T-helper 22 cell (primary cell): ENCODE data around the gene FAM110C.
A peak's percentile ranks its signal among the peaks of the same experiment; 100 is the strongest.
"Not testable (repeated sequence)": the region's sequence is repeated elsewhere in the genome, so short reads cannot be mapped to it uniquely, and the experiment has no call there.

Experiments used
- DNase-seq: peaks from one replicate; pipeline ENCODE4 v3.0.0-alpha.2; 2020; ENCODE audit warnings: low read depth

Gene FAM110C

GRCh38 chr2:44748-45341, 1.5 kb downstream of the FAM110C start:
- DNase-seq = no peak

DNA sequence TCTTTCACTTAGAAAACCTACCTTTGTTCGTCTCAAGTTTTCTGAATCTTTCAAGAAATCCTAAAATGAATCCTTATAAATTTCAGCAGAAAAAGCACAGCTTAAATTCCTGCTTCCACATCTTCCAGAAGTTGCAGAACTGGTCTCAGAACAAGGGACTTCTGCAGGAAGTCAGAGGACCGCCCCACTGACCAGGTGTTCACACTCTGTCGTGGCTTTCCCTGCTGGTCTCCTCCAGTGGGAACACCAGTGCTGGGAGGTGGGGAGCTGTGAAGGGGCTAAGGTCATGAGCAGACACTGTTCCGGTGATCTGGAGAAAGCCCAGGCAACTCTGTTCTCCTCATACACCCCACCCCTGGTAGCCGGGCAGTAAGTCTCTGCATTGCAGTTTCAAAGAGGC, 3.5 kb downstream of the FAM110C start:
- no peak for DNase-seq

- no peak for DNase-seq
Observed at GRCh38 chr2:40465-40864, 5.8 kb downstream of the FAM110C start.

GRCh38 chr2:38155-38554, 8.2 kb downstream of the FAM110C start:
- DNase-seq = no peak

DNA sequence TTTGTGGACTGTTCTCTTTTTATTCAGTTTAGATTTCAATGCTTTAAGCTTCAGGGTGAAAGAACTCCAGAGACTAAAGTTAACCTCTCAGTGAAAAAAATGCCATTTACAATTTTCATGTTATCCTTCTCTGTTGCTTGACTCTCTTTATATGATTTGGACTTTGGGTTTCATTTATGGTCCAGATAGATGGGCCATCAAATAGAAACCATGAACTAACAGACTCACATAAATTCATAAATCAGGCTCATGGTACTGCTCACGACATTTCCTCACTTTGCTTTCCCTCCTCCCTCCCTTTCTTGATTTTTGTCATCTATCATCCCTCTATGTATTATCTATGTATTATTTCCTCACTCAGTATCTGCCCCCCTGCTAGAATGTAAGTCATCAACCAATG, 10.0 kb downstream of the FAM110C start:
- DNase-seq = no peak

GRCh38 chr2:35852-36251, 10.5 kb downstream of the FAM110C start:
- no peak for DNase-seq

GRCh38 chr2:33620-34019, 12.7 kb downstream of the FAM110C start:
- DNase-seq = peak; percentile 17

GRCh38 chr2:32068-32467, 14.2 kb downstream of the FAM110C start:
- DNase-seq = no peak

DNA sequence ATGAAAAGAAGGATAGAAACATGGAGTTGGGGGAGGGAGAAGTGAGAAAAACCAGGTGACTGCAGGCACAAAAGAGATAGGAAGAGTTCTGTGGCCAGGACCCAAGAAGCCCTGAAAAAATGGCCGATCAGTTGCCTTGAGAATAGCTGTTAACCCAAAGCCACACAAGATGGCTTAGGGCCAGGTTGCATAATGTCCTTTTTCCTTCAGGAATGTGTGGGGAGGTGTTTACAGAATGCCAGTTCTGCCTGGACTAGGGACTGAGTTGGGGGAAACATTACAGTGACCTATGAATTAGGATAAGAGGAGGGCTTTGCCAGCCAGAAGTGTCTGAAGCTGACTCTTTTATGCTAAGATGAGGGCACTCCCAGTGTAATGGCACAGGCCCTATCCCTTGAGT, 17.1 kb downstream of the FAM110C start:
- no peak for DNase-seq

DNA sequence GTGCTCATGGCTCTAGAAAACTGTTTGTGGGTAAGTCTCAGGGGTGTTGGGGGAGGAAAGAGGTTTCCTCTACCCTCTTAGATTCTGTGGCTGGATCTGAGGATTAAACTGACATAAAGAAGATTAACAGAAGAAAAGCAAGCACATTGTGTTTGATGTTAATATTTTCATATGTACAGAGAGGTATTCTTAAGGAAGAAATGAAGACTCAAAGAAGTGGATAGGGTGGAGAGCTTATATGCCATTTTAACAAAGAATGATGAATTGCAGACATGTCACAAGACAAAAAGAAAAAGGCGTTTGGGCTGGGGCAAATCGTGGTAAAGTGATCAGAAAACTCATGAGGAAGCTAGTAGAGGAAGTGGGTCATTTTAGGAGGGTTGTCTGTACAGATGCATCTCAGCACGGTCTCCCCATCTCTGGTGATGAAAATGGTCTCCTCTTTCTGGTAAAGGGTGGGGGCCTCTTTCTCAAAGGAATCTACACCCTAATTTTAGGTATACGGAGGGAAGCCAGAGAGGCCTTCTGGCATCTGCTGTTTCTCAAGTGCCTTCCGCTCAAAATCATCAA, 17.8 kb downstream of the FAM110C start:
- DNase-seq = no peak

DNA sequence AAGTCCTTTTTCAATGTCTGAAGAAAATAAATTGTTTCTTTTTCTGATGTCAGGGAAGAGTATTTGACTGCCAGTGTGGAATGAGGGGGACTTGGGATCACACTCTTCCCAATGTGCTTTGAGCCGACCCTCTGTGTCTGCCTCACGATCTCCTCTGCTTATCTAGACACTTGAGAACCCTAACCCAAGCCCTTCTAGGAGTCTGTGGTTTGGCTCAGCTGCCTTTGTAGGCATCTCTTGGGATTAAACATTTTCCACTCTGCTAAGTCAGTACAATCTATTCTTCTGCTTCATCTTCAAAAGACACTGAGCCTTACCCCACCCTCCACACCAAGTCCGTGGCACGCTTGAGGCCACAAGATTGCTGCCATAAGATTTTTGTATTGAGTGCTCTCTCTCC, 19.4 kb downstream of the FAM110C start:
- no peak for DNase-seq

- no peak for DNase-seq
Observed at GRCh38 chr2:25543-25942, 20.8 kb downstream of the FAM110C start.

DNA sequence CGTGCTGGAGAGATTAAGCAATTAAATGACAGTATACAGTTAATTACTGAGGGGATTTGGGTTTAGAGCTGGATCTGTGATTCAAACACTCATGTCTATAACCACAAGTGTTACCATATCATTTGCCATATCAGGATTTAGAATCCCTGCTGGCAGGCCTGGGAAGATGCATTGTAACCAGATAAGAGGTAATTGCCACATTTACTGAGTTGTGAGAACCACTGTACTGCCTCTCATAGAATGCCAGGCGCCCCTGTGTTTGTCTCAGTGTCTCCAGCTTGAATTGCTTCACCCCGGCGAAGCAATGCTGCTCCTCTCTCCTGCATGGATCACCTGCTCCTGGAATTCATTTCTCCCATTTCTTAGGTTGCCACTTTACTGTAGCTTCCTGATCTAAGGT, 21.7 kb downstream of the FAM110C start:
- DNase-seq = not testable (repeated sequence)

- no peak for DNase-seq
Observed at GRCh38 chr2:24107-24506, 22.2 kb downstream of the FAM110C start.

GRCh38 chr2:23283-23682, 23.0 kb downstream of the FAM110C start:
- DNase-seq = no peak

DNA sequence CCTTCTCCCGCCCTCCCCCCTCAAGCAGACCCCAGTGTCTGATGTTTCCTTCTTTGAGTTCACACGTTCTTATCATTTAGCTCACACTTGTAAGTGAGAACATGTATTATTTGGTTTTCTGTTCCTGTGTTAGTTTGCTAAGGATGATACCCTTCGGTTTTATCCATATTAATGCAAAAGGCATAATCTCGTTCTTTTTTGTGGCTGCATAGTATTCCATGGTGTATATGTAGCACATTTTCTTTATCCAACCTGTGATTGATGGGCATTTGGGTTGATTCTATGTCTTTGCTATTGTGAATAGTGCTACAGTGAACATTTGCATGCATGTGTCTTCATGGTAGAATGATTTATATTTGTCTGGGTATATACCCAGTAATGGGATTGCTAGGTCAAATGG, 24.1 kb downstream of the FAM110C start:
- DNase-seq = not testable (repeated sequence)

DNA sequence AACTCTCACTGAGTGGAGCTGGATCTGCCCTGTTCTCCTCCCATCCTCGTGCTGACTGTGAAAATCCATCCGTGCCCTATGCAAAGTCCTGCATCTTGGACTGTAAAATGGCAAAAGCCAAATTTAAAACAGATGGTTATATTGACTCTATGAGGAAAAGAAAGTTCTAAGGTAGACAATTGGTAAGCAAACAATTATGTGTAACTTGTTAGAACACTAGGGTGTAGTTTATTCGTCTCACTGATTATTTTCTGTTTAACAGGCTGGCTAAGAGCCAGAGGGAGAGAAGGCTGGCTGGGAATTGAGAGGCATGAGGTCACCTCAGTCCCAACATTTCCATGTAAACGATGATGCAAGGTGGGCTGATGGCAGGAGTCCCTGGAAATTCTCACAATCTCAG, 26.0 kb downstream of the FAM110C start:
- not testable (repeated sequence) for DNase-seq

GRCh38 chr2:19505-19904, 26.8 kb downstream of the FAM110C start:
- DNase-seq = no peak

DNA sequence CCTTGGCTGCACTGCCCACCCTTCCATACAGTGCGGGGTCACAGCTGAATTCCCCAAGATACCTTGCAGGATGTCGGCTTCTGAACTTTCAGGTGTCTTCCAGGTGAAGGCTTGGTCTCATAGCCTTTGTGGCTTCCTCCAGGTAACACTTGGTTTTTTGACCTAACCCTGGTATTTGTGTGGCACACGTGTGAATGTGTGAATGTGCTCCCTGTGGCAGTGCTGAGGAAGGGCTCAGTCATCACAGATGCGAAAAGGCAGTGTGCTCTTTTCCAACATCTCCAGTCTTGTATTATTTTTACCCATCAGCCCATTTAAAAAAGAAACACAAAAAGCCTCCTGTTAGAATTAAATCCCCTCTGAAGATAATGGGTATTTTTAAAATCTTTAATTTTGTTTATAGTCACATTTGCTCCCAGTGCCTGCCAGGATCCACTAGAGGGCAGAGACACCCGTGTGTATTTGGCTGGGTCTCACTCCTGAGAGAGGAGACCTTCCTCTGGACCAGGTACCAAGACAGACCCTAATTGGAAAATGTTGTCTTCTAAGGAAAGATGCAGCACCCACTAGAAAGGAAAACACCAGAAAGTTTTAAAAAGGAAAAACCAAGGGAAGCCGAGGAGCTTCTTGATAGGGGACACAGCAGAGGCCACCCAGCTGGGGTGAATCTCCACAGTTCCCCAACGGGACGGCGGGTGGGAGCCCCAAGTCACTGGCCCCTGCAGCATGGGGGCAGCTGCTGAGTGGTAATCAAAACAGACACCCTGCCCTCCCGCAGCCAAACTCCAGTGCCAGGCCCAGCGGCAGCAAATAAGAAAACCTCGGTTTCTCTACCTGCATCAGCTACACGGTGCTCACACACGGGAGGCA, 27.7 kb downstream of the FAM110C start:
- DNase-seq = no peak

DNA sequence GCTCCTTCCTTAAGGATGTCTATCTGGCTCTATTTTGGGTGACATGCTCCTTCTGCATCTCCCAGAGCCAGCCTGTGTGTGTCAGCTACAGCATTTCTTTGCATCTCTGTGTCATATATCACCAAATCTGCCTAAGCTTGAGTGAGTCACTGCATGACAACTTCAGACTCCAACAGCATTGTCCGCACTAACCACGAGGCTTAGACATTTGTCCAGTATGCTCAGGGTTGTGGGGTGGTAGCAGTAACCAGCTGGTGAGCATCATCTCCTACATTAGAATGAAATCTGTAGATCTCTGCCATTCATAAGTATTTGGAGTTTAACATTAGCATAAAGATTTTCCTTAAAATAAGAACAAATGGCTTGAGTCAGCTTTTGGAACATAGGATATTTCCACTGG, 30.4 kb downstream of the FAM110C start:
- not testable (repeated sequence) for DNase-seq

DNA sequence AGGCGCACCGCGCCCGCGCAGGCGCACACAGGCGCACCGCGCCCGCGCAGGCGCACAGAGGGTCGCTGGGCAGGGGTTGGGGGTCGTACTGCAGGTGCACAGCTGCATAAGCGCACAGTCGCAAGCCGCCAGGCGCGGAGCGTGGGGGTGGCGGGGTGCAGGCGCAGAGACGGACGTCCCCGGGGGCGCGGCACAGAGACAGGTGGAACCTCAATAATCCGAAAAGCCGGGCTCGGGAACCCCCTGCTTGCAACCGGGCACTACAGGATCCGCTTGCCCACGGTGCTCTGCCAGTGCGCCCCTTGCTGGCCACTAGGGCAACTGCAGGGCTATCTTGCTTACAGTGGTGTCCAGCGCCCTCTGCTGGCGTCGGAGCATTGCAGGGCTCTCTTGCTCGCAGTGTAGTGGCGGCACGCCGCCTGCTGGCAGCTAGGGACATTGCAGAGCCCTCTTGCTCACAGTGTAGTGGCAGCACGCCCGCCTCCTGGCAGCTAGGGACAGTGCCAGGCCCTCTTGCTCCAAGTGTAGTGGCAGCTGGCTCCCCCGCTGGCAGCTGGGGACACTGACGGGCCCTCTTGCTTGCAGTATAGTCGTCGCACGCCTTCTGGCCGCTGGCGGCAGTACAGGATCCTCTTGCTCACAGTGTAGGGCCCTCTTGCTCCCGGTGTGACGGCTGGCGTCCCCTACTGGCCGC, 34.9 kb downstream of the FAM110C start:
- peak; percentile 26 for DNase-seq

GRCh38 chr2:10222-10875, 36.0 kb downstream of the FAM110C start:
- DNase-seq = no peak
